ENCODE measurements around the gene NDUFS6.

- no peak for TF ChIP-seq TCF4 (CRISPR knock-in tag; IDR thresholded peaks at IDR 0.05; ENCODE audit: borderline replicate concordance)
- no peak for TF ChIP-seq ZNF565 (CRISPR knock-in tag; conservative IDR thresholded peaks at IDR 0.05; ENCODE audit: low read depth)
- no peak for TF ChIP-seq ZFP3 (CRISPR knock-in tag; IDR thresholded peaks at IDR 0.05)
- TF ChIP-seq GLIS3 (CRISPR knock-in tag; IDR thresholded peaks at IDR 0.05) = no peak
- TF ChIP-seq CSDC2 (CRISPR knock-in tag; IDR thresholded peaks at IDR 0.05) = no peak
- no peak for TF ChIP-seq ISL1 (CRISPR knock-in tag; IDR thresholded peaks at IDR 0.05)
- no peak for TF ChIP-seq ARNTL (CRISPR knock-in tag; IDR thresholded peaks at IDR 0.05; ENCODE audit: borderline replicate concordance, low read depth)
- TF ChIP-seq PATZ1 (CRISPR knock-in tag; IDR thresholded peaks at IDR 0.05; ENCODE audit: borderline replicate concordance) = no peak
- TF ChIP-seq TOX (CRISPR knock-in tag; IDR thresholded peaks at IDR 0.05; ENCODE audit: borderline replicate concordance) = no peak
Observed at GRCh38 chr5:1793301-1793740, 7.9 kb upstream of the NDUFS6 start.

Measured in SK-N-SH treated with all-trans-retinoic acid at 6 μM for 48 hours (cell line).